Mesodermal cell (in vitro differentiated cells): ENCODE data around the gene GNL3L.
"Not testable (repeated sequence)": the region's sequence is repeated elsewhere in the genome, so short reads cannot be mapped to it uniquely, and the experiment has no call there.

Experiments used
- H3K27ac ChIP-seq: 2 replicates; pipeline ENCODE4 v1.7.0; 2013; ENCODE audit warnings: mild to moderate bottlenecking, low read depth, low read length, moderate library complexity; ENCODE audit not compliant: severe bottlenecking
- H3K36me3 ChIP-seq: 2 replicates; pipeline ENCODE4 v1.7.1; 2013; ENCODE audit warnings: mild to moderate bottlenecking, low read length, moderate library complexity; ENCODE audit not compliant: control insufficient read depth, insufficient read depth
- H3K4me1 ChIP-seq: one replicate; pipeline ENCODE4 v1.7.1; 2013; ENCODE audit warnings: mild to moderate bottlenecking, low read length; ENCODE audit not compliant: insufficient read depth, control insufficient read depth, poor library complexity, severe bottlenecking
- H3K4me3 ChIP-seq: 2 replicates; pipeline ENCODE4 v1.7.0; 2013; ENCODE audit warnings: low read length, control low read depth, mild to moderate bottlenecking; ENCODE audit not compliant: insufficient read depth, poor library complexity, severe bottlenecking; ENCODE audit errors: extremely low read depth
- H3K9me3 ChIP-seq: 2 replicates; pipeline ENCODE4 v1.7.1; 2013; ENCODE audit warnings: mild to moderate bottlenecking, low read length, moderate library complexity; ENCODE audit not compliant: control insufficient read depth
- WGBS, 2 experiments: methylation state at CpG; one replicate each; pipeline ENCODE4 v1.1.5; 2013; ENCODE audit warnings: missing lambda C conversion rate in 2 of 2; ENCODE audit not compliant: insufficient coverage in 2 of 2; 5-methylcytosine and 5-hydroxymethylcytosine counted together

The GNL3L gene

GRCh38 chrX:54560411-54560810 lies 30.4 kb downstream of the GNL3L start:
- WGBS, 2 experiments, result 97 to 100% methylated on average over 3 to 5 of the region's 11 CpGs
- H3K4me1 ChIP-seq, result no peaks in the 10 kb centered on the region
- H3K9me3 ChIP-seq, result no peaks in the 10 kb centered on the region
- H3K36me3 ChIP-seq, result peaks cover 48% of the 10 kb centered on the region
- H3K27ac ChIP-seq, result no peak overlapping the region
- no peak overlapping the region for H3K4me3 ChIP-seq

DNA sequence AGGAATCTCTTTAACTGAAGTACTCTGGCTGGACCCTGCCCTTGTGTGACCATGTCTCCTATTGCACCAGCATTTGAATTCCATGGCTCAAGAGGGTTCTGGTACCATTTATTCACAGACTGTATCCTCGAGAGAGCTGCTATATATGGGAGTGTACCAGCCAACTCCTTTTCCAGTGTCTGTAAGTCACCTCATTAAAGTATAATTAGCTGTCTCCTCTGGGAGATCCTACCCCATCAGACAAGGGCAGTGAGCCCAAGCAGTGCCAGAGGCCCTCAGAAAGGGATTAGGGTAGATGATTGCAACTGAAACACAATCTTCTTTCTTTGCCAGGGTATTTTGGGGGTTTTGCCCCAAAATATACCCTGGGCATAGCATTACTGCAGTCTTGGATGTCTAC lies 31.6 kb downstream of the GNL3L start:
- no CpG with 5 or more reads among the region's 1 CpG for WGBS, 2 experiments
- no peak overlapping the region for H3K27ac ChIP-seq
- no peaks in the 10 kb centered on the region for H3K9me3 ChIP-seq
- H3K4me3 ChIP-seq, result no peak overlapping the region
- H3K36me3 ChIP-seq, result peaks cover 53% of the 10 kb centered on the region
- no peaks in the 10 kb centered on the region for H3K4me1 ChIP-seq

DNA sequence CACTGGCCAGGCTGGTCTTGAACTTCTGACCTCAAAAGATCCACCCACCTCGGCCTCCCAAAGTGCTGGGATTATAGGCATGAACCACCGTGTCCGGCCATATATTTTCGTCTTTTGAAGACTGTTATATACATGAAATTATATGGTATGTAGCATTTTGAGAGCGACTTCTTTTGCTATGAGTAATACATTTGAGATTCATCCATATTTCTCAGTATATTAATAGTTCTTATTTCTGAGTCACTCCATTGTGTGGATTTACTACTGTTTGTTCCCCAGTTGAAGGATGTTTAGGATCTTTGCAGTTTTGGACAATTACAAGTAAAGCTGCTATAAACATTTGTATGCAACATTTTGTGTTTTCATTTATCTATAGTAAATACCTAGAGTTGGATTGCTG lies 34.9 kb downstream of the GNL3L start:
- WGBS, 2 experiments, result no CpG with 5 or more reads among the region's 5 CpGs
- H3K4me3 ChIP-seq, result no peak overlapping the region
- peaks cover 42% of the 10 kb centered on the region for H3K36me3 ChIP-seq
- H3K4me1 ChIP-seq, result no peaks in the 10 kb centered on the region
- H3K9me3 ChIP-seq, result no peaks in the 10 kb centered on the region
- H3K27ac ChIP-seq, result no peak overlapping the region

DNA sequence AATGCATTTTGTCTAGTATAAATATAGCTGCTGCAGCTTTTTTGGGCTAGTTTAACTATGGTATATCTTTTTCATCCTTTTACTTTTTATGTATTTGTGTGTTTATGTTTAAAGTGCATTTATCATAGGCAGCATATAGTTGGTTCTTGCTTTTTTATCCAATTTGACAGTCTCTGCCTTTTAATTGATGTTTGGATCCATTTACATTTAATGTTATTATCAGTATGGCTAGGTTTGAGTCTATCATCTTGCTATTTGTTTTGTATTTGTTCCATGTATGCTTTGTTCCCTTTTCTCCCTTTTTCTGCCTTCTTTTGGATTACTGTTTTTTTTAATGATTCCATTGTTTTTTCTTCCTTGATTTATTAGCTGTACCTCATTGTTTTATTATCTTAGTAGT lies 40.3 kb downstream of the GNL3L start:
- H3K4me3 ChIP-seq, result no peak overlapping the region
- no peaks in the 10 kb centered on the region for H3K4me1 ChIP-seq
- H3K9me3 ChIP-seq, result no peaks in the 10 kb centered on the region
- H3K27ac ChIP-seq, result no peak overlapping the region
- H3K36me3 ChIP-seq, result peaks cover 13% of the 10 kb centered on the region

DNA sequence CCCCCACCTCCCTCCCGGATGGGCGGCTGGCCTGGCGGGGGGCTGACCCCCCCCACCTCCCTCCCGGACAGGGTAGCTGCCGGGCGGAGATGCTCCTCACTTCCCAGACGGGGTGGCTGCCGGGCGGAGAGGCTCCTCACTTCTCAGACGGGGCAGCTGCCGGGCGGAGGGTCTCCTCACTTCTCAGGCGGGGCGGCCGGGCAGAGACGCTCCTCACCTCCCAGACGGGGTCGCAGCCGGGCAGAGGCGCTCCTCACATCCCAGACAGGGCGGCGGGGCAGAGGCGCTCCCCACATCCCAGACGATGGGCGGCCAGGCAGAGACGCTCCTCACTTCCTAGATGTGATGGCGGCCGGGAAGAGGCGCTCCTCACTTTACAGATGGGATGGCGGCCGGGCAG lies 42.6 kb downstream of the GNL3L start:
- H3K27ac ChIP-seq, H3K36me3 ChIP-seq, H3K4me1 ChIP-seq, H3K4me3 ChIP-seq, H3K9me3 ChIP-seq: not testable (repeated sequence)
- no CpG with 5 or more reads among the region's 31 CpGs for WGBS, 2 experiments

DNA sequence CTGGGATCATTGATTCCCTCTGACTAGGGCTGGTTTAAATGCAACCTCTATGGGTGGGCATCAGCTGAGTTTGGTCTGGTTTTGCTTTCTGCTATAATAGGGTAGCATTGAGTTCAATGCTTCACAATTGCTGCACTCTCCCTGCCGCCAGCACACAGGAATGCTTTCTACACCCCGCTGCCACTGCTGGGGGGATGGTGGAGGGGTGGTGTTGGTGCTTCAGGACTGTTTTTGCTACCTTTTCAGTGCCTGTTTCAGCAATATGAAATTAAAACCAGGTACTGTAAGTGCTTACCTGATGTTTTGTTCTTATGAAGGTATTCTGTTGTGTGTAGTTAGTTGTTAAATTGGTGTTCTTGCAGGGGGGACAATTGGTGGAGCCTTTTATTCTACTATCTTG lies 67.7 kb downstream of the GNL3L start:
- H3K36me3 ChIP-seq, result no peaks in the 10 kb centered on the region
- H3K27ac ChIP-seq, result no peak overlapping the region
- WGBS, 2 experiments, result 60% methylated on average over 1 of the region's 2 CpGs; no CpG with 5 or more reads in 1 of the 2 experiments
- H3K4me3 ChIP-seq, result no peak overlapping the region
- no peaks in the 10 kb centered on the region for H3K9me3 ChIP-seq
- no peaks in the 10 kb centered on the region for H3K4me1 ChIP-seq

DNA sequence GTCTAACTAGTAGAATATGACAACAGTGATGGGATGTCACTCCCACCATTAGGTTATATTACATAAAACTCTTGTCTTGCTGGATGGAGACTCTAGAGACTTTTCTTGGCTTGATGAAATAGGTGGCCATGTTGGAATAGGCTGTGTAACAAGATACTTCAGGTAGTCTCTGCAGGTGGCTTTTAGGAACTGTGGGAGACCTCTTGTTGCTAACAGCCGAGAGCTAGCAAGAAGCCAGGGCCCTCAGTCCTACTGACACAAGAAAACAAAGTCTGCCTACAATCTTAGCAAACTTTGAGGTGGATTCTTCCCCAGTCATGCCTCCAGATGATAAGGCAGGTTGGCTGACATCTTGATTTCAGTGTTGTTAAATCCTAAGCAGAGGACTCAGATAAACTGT lies 72.5 kb downstream of the GNL3L start:
- WGBS, 2 experiments, result no CpG with 5 or more reads among the region's 1 CpG
- Histone ChIP-seq H3K4me3 (no peak overlapping the region), H3K4me1 (no peaks in the 10 kb centered on the region)

More for the DNA sequence above, 72.5 kb downstream of the GNL3L start:
- Histone ChIP-seq H3K9me3 (no peaks in the 10 kb centered on the region), H3K36me3 (no peaks in the 10 kb centered on the region), H3K27ac (no peak overlapping the region)
